GM23338 (cell line): ENCODE results near the gene DISP3. TPM values are rescaled to one million over a fixed set of nuclear protein-coding genes. Genes with fewer than 3 reads are reported as not detected.

Experiments
- ATAC-seq: fragments of 200-7000 bp; cut with Tn5 transposase; 3 replicates; pipeline ENCODE4 v1.9.1; 2020
- DNase-seq: peaks from one replicate; pipeline ENCODE4 v3.0.0-alpha.2; 2015; ENCODE audit warnings: low spot score
- H2AFZ ChIP-seq: fragments of 200-600 bp; sonication (generic); 2 replicates; pipeline ENCODE4 v1.8.0; 2016; ENCODE audit warnings: antibody characterized with exemption, mild to moderate bottlenecking, moderate library complexity
- H3F3A ChIP-seq: fragments of 200-600 bp; sonication (generic); replicated peaks from 2 replicates; pipeline ENCODE4 v1.8.0; 2017; ENCODE audit warnings: antibody characterized with exemption, mixed run types, low read depth
- H3K27ac ChIP-seq: fragments of 200-600 bp; sonication (generic); 2 replicates; pipeline ENCODE4 v1.6.1; 2016; ENCODE audit warnings: low read depth
- H3K27me3 ChIP-seq: fragments of 200-600 bp; sonication (generic); 2 replicates; pipeline ENCODE4 v1.8.0; 2016; ENCODE audit warnings: mild to moderate bottlenecking, mixed run types, moderate library complexity; ENCODE audit not compliant: insufficient read depth
- H3K36me3 ChIP-seq: fragments of 200-600 bp; sonication (generic); 2 replicates; pipeline ENCODE4 v1.8.0; 2016; ENCODE audit warnings: mild to moderate bottlenecking; ENCODE audit not compliant: insufficient read depth
- H3K4me1 ChIP-seq: fragments of 200-600 bp; sonication (generic); 2 replicates; pipeline ENCODE4 v1.8.0; 2016; ENCODE audit warnings: mild to moderate bottlenecking, moderate library complexity; ENCODE audit not compliant: insufficient read depth
- H3K4me2 ChIP-seq: fragments of 200-600 bp; sonication (generic); 2 replicates; pipeline ENCODE4 v1.7.1; 2017; ENCODE audit warnings: mixed run types
- H3K4me3 ChIP-seq: fragments of 200-600 bp; sonication (generic); 2 replicates; pipeline ENCODE4 v1.6.1; 2016; ENCODE audit warnings: mixed run types
- H3K79me2 ChIP-seq: fragments of 200-600 bp; sonication (generic); replicated peaks from 2 replicates; pipeline ENCODE4 v1.8.0; 2017; ENCODE audit warnings: mild to moderate bottlenecking; ENCODE audit not compliant: insufficient read depth
- H3K9me2 ChIP-seq: fragments of 200-600 bp; sonication (generic); 2 replicates; pipeline ENCODE4 v1.8.0; 2017; ENCODE audit not compliant: insufficient read depth
- H4K20me1 ChIP-seq: fragments of 200-600 bp; sonication (generic); replicated peaks from 2 replicates; pipeline ENCODE4 v1.8.0; 2017; ENCODE audit warnings: mild to moderate bottlenecking; ENCODE audit not compliant: insufficient read depth
- H3K27ac Mint-ChIP-seq: 2 replicates; pipeline ENCODE4 v1.8.0; 2020; ENCODE audit warnings: inconsistent platforms, mild to moderate bottlenecking, moderate library complexity, mixed read lengths
- H3K27me3 Mint-ChIP-seq: 3 replicates; pipeline ENCODE4 v1.8.0; 2022; ENCODE audit warnings: low read depth, mild to moderate bottlenecking, moderate library complexity, mixed read lengths, inconsistent platforms; ENCODE audit not compliant: insufficient read depth, poor library complexity
- H3K36me3 Mint-ChIP-seq: 3 replicates; pipeline ENCODE4 v1.8.0; 2021; ENCODE audit warnings: low read depth, mild to moderate bottlenecking, inconsistent platforms, moderate library complexity, mixed read lengths
- H3K4me1 Mint-ChIP-seq: 3 replicates; pipeline ENCODE4 v1.8.0; 2020; ENCODE audit warnings: mild to moderate bottlenecking, inconsistent platforms, mixed read lengths
- H3K4me3 Mint-ChIP-seq: 3 replicates; pipeline ENCODE4 v1.8.0; 2021; ENCODE audit warnings: moderate library complexity, mild to moderate bottlenecking, inconsistent platforms, mixed read lengths
- H3K9me3 Mint-ChIP-seq: 3 replicates; pipeline ENCODE4 v1.8.0; 2020; ENCODE audit warnings: moderate library complexity, mild to moderate bottlenecking, inconsistent platforms, mixed read lengths
- CREB1 ChIP-seq: fragments of 250-450 bp; sonication (Bioruptor Pico); IDR thresholded peaks from 2 replicates; pipeline ENCODE4 v1.5.0; 2020; ENCODE audit warnings: low read depth, mild to moderate bottlenecking, moderate library complexity
- CTCF ChIP-seq, 2 experiments: fragments of 200-600 bp in 1 of 2; sonication (generic) in 1 of 2; conservative IDR thresholded peaks; 2 replicates each; pipeline versions ENCODE4 v1.5.1 to v1.6.1; 2016 to 2017; ENCODE audit warnings: antibody characterized with exemption in 2 of 2, low read depth in 2 of 2, mild to moderate bottlenecking in 2 of 2, moderate library complexity in 1 of 2
- EZH2phosphoT487 ChIP-seq: fragments of 200-600 bp; sonication (generic); IDR thresholded peaks from one replicate; pipeline ENCODE4 v1.8.1; 2018; ENCODE audit warnings: antibody characterized with exemption; ENCODE audit not compliant: unreplicated experiment
- JUNB ChIP-seq: IDR thresholded peaks from one replicate; pipeline ENCODE4 v1.6.1; 2016; ENCODE audit warnings: antibody characterized with exemption; ENCODE audit not compliant: unreplicated experiment
- NANOG ChIP-seq: IDR thresholded peaks from 2 replicates; pipeline ENCODE4 v1.6.1; 2016; ENCODE audit warnings: antibody characterized with exemption, borderline replicate concordance
- POLR2AphosphoS5 ChIP-seq: IDR thresholded peaks from 2 replicates; pipeline ENCODE4 v1.6.1; 2016; ENCODE audit warnings: antibody characterized with exemption, low read depth
- REST ChIP-seq: IDR thresholded peaks from one replicate; pipeline ENCODE4 v1.6.1; 2018; ENCODE audit warnings: antibody characterized with exemption; ENCODE audit not compliant: unreplicated experiment
- ZNF331 ChIP-seq: fragments of 250-450 bp; sonication (Bioruptor Pico); IDR thresholded peaks from 2 replicates; pipeline ENCODE4 v1.5.0; 2020; ENCODE audit warnings: low read depth, mild to moderate bottlenecking, moderate library complexity
- ZNF462 ChIP-seq: fragments of 250-450 bp; sonication (Bioruptor Pico); IDR thresholded peaks from 2 replicates; pipeline ENCODE4 v1.5.0; 2020; ENCODE audit warnings: mild to moderate bottlenecking, moderate library complexity
- polyA plus RNA-seq: library from polyadenylated mRNA; unstranded; fragments of >200 nt; fragmentation: Nextera tagmentation; extraction: Ambion mirVana; gene quantifications from 2 replicates; pipeline ENCODE4 v1.2.1, GENCODE V29; 2016
- total RNA-seq: library from RNA; depleted of rRNA; stranded (reverse); fragments of >200 nt; shearing (Covaris generic); gene quantifications from 2 replicates; pipeline ENCODE4 v1.2.3, GENCODE V29; 2014

Gene DISP3
- total and polyA plus RNA-seq, 2 experiments from 2014 or later: 3.2 to 11.1 TPM

GRCh38 chr1:11482198-11482597, 3.2 kb downstream of the DISP3 start:
- Mint-ChIP-seq H3K4me3 (no peak overlapping the region), H3K9me3 (no peaks in the 10 kb centered on the region), H3K36me3 (no peaks in the 10 kb centered on the region; the same call in 2 of the 3 replicates), H3K4me1 (peaks cover 24% of the 10 kb centered on the region), H3K27ac (no peak overlapping the region), H3K27me3 (peaks cover 23% of the 10 kb centered on the region)
- TF ChIP-seq JUNB: no peak
- no peak for TF ChIP-seq ZNF462 (CRISPR knock-in tag)
- TF ChIP-seq NANOG: no peak
- no peak for TF ChIP-seq CTCF (conservative IDR thresholded peaks at IDR 0.05; ENCODE audit: low read depth in 2 of 2)
- TF ChIP-seq ZNF331 (CRISPR knock-in tag): no peak
- no peak for TF ChIP-seq CREB1 (CRISPR knock-in tag)
- no peak for TF ChIP-seq POLR2AphosphoS5
- TF ChIP-seq EZH2phosphoT487: no peak
- no peak for TF ChIP-seq REST
- DNase-seq: no peak
- no peak overlapping the region for H3K4me3 ChIP-seq
- H3F3A ChIP-seq: no peaks in the 10 kb centered on the region
- H3K4me1 ChIP-seq: peaks cover 9% of the 10 kb centered on the region
- peaks cover 18% of the 10 kb centered on the region; the same call in 1 of the 2 replicates for H4K20me1 ChIP-seq
- ATAC-seq: no peak
- H3K4me2 ChIP-seq: no peak overlapping the region
- H3K27ac ChIP-seq: no peak overlapping the region
- H3K79me2 ChIP-seq: 0 out of 2 replicates have a peak, but pooled peaks cover 4% of the 10 kb centered on the region
- no peak overlapping the region for H2AFZ ChIP-seq
- no peaks in the 10 kb centered on the region; the same call in 1 of the 2 replicates for H3K36me3 ChIP-seq
- peaks cover 23% of the 10 kb centered on the region for H3K27me3 ChIP-seq
- H3K9me2 ChIP-seq: no peaks in the 10 kb centered on the region
